GM18507 (cell line): ENCODE results near the gene DISC1.
"Not testable (repeated sequence)": the region's sequence is repeated elsewhere in the genome, so short reads cannot be mapped to it uniquely, and the experiment has no call there.

Source experiments
- DNase-seq: peaks from one replicate; pipeline ENCODE4 v3.0.0; 2011; ENCODE audit warnings: low read depth; ENCODE audit not compliant: insufficient read length; ENCODE audit errors: extremely low spot score
- FAIRE-seq: peaks from 2 replicates; lab custom pipeline; 2011; peaks lifted over from hg19 to GRCh38; lab: Jason Lieb, UNC

The DISC1 gene

DNA sequence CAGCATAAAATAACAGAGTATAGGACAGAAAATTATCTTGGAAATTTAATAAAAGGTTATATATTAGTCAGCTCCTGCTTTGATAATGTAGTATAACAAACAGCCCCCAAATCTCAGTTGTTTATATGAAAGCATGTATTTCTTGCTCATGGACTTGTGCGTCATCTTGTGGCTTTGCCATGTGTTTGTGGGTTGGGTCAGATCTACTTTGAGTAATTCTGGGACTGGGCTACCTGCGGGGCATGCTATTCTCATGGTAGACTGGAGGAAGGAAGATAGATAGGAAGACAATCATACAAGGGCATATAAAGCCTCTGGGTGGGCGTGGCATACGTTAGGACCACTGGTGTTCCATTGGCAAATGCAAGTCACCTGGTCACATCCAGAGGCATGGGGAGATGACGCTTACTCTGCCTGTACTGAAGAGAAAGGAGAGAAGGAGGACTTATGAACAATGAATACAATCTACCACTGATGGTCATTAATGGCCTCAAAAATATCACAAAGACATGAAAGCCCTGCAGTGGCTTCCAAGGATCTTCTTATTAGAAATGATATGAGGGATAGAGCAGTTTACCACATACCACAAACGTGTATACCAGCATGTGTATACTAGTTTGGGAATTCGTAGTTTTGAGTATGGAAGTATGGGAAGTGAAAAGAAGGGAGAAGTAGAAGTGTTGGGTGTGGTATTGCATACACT lies 267.0 kb downstream of the DISC1 start:
- FAIRE-seq: no peak

DNA sequence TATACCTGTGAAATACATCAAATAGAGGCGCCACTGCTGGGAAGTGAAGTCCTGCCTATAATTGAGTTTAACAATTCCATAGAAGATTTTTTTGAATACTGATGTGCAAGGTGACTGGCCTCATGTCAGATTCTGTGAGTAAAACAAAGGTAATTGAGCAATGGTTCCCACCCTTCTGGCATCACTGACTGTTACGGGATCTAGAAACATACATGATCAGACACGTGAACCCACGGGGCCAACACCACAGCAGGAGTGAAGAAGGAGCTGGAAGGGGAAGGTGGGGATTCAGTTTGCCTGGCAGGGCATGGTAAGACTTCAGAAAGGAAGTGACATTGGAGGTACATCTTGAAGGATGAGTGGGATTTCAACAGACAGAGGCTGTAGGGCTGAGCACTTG lies 270.2 kb downstream of the DISC1 start:
- no peak for DNase-seq
- FAIRE-seq: no peak

More for the DNA sequence above, 267.0 kb downstream of the DISC1 start:
- no peak for DNase-seq

DNA sequence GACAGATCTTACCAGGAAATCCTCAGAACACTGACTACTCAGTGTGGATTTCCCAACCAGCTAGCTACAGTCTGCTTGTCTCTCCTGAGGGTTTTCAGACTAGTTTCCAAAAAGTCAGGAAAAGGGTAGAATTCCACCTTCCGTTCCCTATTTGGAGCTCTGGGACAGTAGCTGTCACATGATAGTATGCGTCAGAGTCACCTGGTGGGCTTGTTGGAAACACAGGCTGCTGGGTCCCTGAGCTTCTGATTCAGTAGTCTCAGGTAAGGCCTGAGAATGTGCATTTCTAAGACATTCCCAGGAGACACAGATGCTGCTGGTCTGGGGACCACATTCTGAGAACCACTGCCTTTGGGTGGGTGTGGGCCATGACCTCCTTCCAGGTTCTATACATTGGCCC lies 272.5 kb downstream of the DISC1 start:
- DNase-seq (no peak), FAIRE-seq (no peak)

DNA sequence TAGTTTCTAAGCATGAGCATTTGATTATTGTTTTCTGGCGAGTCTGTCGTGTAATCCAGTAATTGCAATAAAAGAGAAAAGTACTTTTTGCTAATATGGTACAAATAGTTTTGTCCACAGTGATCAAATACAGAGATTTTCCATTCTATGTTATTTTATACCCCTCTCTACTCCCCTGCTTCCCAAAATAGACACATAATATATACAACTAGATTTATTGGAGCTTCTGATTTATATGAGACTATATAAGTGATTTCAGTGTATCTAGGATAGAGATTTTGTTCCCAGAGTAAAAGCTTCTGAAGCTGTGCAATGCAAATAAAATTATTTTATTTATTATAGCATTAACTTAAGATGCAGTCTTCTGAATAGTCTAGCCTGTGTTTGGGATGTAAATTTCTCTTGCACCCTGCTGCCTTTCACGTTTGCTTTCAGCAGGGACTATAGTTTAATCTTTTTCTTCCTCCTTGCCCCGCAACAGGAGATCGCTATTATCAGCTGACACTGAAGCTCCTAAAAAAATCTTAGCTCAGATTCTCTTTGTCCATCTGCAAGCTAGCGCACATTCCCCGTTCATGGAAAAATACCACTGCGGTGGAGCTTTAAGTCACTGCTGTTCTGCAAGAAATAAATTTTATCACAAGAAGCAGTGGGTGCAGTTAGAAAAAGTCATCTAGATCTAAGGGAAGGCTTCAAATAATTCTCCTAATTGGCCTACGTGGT lies 273.3 kb downstream of the DISC1 start:
- DNase-seq (no peak), FAIRE-seq (no peak)

DNA sequence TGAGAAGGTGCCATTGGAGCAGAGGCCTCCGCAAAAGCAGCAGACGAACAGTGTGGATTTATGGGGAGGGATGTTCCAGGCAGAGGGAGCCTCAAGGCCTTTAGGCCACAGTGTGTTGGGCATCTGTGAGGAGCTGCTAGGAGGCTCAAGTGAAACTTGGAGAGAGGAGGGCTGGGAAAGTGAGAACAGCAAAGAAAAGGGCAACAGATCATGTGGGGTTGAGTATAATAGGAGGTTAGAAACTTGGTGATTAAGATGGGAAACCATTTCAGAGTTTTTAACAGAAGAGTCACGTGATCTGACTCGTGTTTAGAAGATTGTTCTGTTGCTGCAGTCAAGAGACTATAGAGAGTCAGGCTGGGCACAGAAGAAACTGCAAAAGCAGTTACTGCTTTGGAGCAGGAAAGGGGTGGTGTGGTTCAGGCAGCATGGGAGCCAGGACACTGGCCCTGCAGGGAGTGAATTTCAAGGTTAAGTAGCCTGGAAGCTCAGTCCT lies 277.0 kb downstream of the DISC1 start:
- DNase-seq: no peak

DNA sequence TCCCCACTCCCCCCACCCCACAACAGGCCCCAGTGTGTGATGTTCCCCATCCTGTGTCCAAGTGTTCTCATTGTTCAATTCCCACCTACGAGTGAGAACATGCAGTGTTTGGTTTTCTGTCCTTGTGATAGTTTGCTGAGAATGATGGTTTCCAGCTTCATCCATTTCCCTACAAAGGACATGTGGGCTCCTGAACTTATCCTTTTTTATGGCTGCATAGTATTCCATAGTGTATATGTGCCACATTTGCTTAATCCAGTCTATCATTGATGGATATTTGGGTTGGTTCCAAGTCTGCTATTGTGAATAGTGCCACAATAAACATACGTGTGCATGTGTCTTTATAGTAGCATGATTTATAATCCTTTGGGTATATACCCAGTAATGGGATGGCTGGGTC lies 280.7 kb downstream of the DISC1 start:
- FAIRE-seq, DNase-seq: not testable (repeated sequence)

More for the DNA sequence above, 277.0 kb downstream of the DISC1 start:
- no peak for FAIRE-seq

DNA sequence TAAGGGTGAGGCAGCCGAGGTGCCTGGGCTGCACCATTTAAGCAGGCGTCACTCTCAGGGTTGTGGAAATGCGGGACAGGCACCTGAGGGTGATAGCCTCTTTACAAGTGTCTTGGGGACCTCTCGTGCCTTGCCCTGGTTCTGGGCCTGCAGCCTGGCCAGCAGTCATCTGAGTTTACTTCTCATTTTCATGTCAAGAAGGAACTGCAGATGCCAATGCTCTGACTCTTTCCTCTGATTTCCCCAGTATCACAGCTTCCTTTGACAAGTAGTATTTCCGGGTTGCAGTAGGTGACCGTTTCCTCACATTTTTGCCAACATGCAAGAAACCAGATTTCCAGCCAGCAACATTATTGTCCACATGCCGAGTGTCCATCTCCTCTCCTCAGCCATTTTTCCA lies 286.9 kb downstream of the DISC1 start:
- FAIRE-seq (no peak), DNase-seq (no peak)

DNA sequence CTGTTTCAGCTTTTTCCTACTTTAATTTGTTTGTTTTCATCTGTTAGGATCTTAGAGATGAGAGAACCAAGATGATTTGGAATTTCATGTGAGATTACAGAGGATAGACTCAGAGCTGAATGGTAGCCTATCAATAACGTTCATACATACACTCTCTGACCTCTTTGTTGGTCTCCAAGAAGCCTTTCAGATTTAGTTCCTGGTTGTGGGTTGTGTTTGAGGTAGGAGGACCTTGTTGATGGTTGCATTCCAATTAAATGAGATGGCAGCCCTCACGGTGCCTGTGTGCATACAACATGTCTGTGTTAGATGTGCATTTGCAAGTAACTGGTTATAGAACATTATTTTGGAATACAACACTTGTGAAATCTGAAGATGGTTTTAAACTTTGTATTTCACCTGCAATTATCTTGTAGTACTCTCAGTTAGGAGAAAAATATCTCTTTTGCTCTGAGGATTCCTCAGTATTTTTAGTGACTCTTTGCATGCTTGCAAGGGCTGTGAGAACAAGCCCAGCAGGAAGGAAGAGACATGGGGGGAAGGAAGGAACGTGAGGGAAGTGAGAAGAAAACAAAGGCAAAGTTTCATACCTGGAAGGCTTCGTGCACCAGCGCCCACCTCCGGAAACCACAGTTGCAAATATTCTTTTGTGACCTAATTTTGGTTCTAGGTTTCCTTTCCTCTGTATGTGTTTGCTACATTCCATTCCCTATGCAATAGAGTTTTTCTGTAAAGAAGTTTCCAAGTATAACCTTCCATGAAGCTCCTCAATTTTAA lies 291.8 kb downstream of the DISC1 start:
- no peak for DNase-seq
- no peak for FAIRE-seq

DNA sequence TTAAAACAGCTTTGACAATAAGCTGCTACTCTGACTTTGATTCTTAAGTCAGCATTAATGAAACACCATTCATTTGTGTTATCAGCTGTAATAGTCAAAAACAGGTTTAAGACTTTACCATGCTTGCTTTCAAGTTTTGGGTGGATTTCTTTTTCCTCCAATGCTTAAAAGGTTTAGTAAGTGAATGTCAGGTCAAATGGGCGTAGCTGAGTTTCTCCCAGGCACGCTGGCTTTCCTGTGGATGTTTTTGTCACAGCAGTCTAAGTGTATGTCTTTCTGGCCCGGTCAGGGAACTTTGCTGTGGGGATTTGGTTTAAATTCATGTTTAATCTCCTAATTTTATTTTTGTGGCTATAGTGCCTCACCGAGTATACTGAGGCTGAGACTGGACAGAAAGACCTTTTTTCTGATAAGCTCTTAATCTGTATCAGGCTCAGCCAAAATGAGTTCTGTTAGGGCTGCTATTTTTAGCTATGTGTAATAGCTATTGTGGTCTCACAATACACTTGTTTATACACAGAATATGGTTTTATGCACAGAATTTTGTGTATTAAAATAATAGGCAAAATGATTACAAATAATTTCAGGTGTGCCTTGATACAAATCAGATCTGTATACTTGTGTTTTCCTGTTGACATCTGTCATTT lies 292.8 kb downstream of the DISC1 start:
- FAIRE-seq: no peak
- no peak for DNase-seq

DNA sequence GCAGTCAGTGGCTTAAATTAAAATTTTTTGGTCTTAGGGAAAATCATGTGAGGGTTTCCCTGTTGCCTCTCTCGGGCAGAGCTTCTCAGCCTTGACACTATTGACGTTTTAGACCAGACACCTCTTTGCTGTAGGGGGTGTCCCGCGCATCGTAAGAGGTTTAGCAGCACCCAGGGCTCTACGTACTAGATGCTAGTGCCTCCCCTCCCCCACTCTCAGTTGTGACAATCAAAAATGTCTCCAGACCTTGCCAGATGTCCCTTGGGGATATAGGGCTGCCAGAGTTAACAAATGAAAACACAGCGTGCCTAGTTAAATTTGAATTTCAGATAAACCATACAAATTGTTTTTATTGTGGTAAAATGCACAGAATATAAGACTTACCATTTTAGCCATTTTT lies 293.3 kb downstream of the DISC1 start:
- FAIRE-seq (no peak), DNase-seq (no peak)

DNA sequence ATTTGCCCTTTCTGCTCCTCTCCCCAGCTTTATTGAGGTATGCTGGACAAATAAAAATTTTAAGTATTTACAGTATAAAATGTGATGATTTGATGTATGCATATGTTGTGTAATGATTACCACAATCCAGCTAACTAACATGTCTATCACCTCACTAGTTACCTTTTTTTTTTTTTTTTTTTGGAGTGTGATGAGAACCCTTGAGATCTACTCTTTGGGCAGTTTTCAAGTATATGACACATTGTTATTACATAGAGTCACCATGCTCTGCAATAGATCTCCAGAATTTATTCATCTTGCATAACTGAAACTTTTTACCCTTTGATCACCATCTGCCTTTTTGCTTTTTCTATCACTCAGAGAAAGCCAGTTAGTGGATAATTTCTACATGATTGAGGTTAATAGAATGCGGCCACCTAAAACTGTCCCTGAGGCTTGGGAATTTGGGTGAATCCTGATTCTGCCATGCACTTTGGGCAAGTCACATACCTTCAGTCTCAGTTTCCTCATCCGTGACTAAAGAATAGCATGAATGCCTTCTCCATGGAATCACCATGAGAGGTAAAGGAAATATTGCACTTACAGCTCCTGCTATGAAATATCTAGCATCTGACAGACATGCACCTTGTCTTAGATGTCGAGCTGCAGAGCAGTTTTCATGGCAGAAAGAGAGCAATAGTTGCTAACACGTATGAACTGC lies 295.2 kb downstream of the DISC1 start:
- DNase-seq (no peak), FAIRE-seq (no peak)

DNA sequence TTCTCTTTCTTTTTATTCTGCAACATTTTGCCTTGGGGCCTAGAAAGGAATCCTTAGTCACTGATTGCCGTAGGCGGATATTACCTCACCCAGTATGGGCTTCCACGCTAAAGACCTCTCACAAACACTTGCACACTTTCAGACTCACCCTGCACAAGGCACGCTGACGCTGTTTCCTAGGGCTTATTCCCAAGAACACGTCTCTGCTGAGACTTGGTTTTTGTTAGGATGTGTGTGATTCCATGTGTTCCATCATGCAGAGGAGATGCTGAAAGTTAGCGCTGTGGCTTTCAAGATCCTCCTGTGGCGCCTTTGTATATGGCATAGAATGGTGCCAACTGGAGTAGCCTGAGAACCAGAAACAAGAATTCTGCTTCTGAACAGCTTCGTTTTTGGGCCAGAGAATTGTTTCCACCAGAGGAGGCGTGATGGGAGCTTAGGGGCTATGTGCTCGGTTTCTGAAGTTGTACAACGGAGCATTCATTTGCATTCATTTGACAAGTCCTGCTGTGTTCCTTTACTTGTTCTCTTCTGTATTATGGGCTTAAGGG lies 297.0 kb downstream of the DISC1 start:
- no peak for FAIRE-seq
- DNase-seq: no peak

DNA sequence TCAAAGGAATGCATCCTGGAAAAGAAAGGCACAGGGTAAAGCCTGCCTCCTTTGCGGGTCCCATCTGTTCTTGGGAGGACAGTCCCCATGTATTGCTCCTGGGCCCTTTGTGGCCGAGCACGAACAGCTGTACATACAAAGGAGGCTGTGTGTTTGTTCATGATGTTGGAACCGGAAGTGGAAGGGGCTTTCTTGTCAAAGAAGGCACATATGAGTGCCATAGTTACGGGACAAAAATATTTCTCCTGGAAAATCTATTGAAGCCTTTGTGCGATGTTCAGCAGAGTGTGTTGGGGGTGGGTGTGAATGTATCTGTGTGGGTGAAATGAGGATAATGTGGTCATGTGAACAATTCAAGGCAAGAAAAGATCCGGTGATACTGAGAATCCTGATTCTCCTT lies 297.6 kb downstream of the DISC1 start:
- no peak for DNase-seq
- FAIRE-seq: no peak

DNA sequence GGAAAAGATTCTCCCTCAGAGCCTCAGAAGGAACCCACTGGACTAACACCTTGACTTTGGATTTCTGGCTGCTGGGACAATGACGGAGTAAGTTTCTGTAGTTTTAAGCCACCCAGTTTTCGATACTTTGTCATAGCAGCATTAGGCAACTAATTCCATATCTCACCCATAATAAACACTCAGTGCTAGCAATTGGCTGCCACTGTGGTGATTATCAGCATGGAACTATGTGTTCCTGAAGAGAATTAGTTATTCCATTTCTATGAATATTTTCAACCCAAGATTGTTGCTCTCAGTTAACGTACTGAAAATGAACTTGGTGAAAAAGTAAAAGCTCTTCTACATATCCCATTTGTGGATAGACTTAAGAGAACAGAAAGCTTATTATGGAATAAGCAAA lies 299.3 kb downstream of the DISC1 start:
- no peak for DNase-seq
- no peak for FAIRE-seq

DNA sequence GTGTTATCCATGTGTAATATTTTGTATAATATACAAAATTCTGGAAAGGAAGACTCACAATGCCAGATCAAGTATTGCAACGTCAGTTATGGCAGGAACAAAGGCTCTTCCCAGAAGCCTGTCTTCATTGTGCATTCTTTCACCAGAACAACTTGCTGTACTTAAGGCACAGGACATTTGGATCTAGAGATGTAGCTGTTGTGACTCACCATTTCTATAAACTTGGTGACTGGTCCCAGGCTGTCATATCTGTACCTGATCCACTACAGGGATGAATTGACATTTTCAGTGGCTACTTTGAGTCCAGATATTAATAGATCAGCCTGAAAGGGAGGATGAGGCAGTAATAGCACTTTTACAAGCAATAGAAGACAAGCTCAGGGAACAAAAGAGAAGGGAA lies 299.8 kb downstream of the DISC1 start:
- FAIRE-seq: no peak
- DNase-seq: no peak

DNA sequence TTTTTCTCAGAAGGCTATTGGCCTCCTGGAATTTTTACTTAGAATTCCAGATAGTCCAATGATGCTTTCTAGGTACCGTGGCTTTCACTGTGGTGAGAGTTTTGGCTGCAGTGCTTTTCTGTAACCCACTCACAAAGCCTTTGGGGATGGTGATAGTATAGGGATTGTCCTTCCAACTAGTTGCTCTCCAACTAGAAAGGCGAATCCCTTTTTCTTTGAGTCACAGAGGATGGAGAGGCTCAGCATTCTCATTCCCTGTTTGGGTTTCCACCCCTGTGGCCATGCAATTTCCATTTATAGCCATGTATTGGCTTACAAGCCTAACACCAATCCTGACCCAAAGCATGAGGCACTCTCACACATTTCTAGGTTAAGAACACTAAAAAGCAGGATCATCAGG lies 300.3 kb downstream of the DISC1 start:
- DNase-seq: no peak

DNA sequence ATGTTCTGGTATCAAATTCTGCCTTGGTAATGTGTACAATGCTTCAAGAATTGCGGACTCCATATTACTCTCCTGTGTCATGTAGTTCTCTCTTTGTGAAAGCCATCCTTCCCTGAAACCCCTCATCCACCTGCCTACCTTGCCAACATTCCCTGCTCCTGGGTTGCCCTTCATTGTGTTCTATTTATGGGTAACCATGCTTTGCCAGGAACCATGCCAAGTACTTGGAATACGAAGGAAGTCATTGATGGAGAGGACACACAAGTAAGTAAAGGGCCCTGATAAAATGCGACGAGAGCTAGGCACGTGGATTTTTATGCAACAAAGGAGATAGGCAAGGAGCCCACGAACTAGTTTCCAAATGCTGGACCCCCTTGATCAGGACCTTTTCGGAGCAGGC lies 300.8 kb downstream of the DISC1 start:
- DNase-seq (no peak), FAIRE-seq (no peak)

More for the DNA sequence above, 300.3 kb downstream of the DISC1 start:
- FAIRE-seq: no peak

DNA sequence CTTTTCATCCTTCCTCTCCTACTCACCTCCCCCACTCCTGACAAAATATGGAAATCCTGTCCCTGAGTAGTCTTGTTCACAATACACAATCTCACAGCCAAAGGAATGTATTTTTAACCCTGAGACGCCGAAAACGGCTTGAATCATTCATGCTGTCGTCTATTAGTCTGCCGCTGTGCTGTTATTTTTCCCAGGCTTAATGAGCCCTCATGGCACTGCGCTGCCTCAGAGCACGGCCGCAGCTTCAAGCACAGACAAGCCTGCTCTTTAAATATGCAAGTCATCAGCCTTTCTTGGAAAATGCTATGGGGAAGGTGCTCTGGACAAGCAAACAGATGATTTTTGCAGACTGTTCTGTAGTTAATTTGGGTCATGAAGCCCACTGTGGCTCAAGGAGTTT lies 302.7 kb downstream of the DISC1 start:
- FAIRE-seq: no peak
- DNase-seq: no peak
